Measurements from ENCODE around the gene WEE2. TPM values are rescaled to one million over a fixed set of nuclear protein-coding genes. Genes with fewer than 3 reads are reported as not detected.

WEE2 gene
- total RNA-seq, 4 donors from 2014 or later: 0.79 TPM; not detected in 3

DNA sequence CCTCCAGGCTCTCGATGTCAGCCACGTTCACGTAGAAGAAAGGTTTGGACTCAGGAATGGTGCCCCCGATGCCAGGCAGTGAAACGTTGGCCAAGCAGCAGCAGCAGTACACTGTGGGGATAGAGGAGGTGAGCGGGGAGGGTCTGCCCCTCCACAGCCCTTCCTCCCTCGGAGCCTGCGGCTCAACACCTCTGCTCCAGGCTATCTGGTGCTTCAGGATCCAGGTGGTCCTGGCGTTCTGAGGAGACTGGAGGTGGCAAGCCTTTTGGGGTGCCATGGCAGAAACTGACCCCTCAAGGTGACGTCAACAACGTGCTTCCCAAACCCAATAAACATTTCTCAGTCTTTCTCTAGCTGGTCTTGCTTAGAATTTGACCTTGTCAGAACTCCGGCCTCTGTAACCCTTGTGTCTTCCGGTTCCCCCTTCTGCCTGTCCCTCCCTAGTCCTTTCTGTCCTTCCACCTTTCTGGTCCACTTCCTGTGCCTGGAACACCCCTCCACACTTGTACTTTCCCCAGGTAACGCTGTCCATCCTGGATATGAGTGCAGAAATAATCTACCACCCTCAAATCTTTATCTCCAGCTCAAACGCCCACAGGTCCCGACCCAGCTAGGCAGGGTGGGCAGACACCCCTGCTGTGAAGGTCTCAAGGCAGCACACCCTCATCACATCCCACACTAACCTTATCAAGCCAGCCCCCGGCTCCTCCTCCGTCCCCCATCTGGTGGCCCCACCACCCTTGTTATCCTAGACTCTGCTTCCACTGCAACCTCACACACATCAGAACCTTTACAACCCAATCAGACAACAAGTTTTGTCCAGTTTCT is 42.7 kb upstream of the WEE2 start:
- no peak for TF ChIP-seq POLR2A (IDR thresholded peaks at IDR 0.05)
- TF ChIP-seq CTCF (IDR thresholded peaks at IDR 0.05): no peak
- Histone ChIP-seq H3K9me3 (no peaks in the 10 kb centered on the region), H3K4me3 (replicated peaks in 1 of 3) (no peak overlapping the region), H3K36me3 (peaks cover 7 to 12% of the 10 kb centered on the region in 2 donors), H3K27me3 (no peaks in the 10 kb centered on the region), H3K27ac (peak overlapping the region; percentile 23 to 89 (median 55)), H3K4me1 (peaks cover 35 to 57% of the 10 kb centered on the region in 2 donors)
- intact Hi-C loops (cut with DNase I): loop anchor here (5.0 kb wide), 1 partner anchor 37 kb away; the partner anchor contains the start of gene DENND11
- no peak for DNase-seq
- 91 to 94% methylated on average over 16 to 18 of the region's 18 CpGs for WGBS, 2 donors

DNA sequence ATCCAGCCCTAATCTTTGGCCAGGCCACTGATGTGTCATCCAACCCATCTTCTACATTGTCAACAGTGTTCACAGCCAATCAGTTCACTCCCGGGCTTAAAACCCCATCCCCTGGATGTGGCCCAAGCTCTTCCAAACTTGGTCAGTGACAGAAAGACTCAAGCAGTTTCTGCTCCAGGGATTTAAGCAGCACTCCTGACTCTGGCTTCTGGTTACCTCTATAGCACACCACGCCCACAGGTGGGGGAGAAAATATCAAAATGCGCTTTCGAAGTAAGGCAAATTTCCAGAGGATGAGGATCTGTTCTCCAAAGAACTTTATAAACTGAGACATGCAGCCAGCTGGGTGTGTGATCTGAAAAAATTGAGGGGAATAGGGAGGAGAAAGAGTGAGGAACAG is 42.1 kb upstream of the WEE2 start:
- Histone ChIP-seq H3K36me3 (peaks cover 7 to 11% of the 10 kb centered on the region in 2 donors), H3K4me1 (peaks cover 35 to 57% of the 10 kb centered on the region in 2 donors), H3K27me3 (no peaks in the 10 kb centered on the region), H3K27ac (peak overlapping the region; percentile 4 to 55 (median 23)), H3K9me3 (no peaks in the 10 kb centered on the region), H3K4me3 (replicated peaks in 1 of 3) (no peak overlapping the region)
- peak; percentile 74 to 76 for DNase-seq
- 26 to 37% methylated on average over 4 of the region's 4 CpGs for WGBS, 2 donors
- TF ChIP-seq CTCF (IDR thresholded peaks at IDR 0.05) (no peak), POLR2A (IDR thresholded peaks at IDR 0.05) (no peak)
- intact Hi-C loops (cut with DNase I): loop anchor here (5.0 kb wide), 1 partner anchor 36 kb away; the partner anchor contains the start of gene DENND11

- Histone ChIP-seq H3K4me3 (replicated peaks in 1 of 3) (no peak overlapping the region), H3K4me1 (peaks cover 15 to 34% of the 10 kb centered on the region in 2 donors), H3K27ac (no peak overlapping the region), H3K27me3 (no peaks in the 10 kb centered on the region), H3K9me3 (no peaks in the 10 kb centered on the region), H3K36me3 (peaks cover 6 to 7% of the 10 kb centered on the region in 2 donors)
- intact Hi-C loops (cut with DNase I): loop anchor here (5.0 kb wide), 1 partner anchor 33 kb away; the partner anchor contains the start of gene DENND11
- TF ChIP-seq POLR2A (IDR thresholded peaks at IDR 0.05) (no peak), CTCF (IDR thresholded peaks at IDR 0.05) (no peak)
- no peak for DNase-seq
- WGBS, 2 donors: 78 to 92% methylated on average over 2 of the region's 2 CpGs
Observed at GRCh38 chr7:141668853-141669252, 39.3 kb upstream of the WEE2 start.

GRCh38 chr7:141671705-141672496 is 36.3 kb upstream of the WEE2 start:
- H3K27ac ChIP-seq: no peak overlapping the region
- 90 to 93% methylated on average over 7 of the region's 7 CpGs for WGBS, 2 donors

More at GRCh38 chr7:141671705-141672496, 36.3 kb upstream of the WEE2 start:
- H3K9me3 ChIP-seq: no peaks in the 10 kb centered on the region
- H3K27me3 ChIP-seq: no peaks in the 10 kb centered on the region
- no peak for DNase-seq
- no peaks in the 10 kb centered on the region for H3K36me3 ChIP-seq
- peaks cover 5 to 17% of the 10 kb centered on the region in 2 donors for H3K4me1 ChIP-seq
- H3K4me3 ChIP-seq (replicated peaks in 1 of 3): no peak overlapping the region
- TF ChIP-seq CTCF (IDR thresholded peaks at IDR 0.05) (no peak), POLR2A (IDR thresholded peaks at IDR 0.05) (no peak)
- intact Hi-C loops (cut with DNase I): no loop called here
